MV-4-11 (cell line): ENCODE results near the gene DMD.
"Not testable (repeated sequence)": the region's sequence is repeated elsewhere in the genome, so short reads cannot be mapped to it uniquely, and the experiment has no call there.

Experiments used
- DNase-seq: peaks from one replicate; lab custom pipeline; 2025; lab: John Stamatoyannopoulos, UW

The DMD gene

GRCh38 chrX:31523884-31524536 is 1687.3 kb downstream of the DMD start:
- DNase-seq = no peak

- DNase-seq = no peak
These were observed 1688.6 kb downstream of the DMD start for GRCh38 chrX:31522760-31523159.

GRCh38 chrX:31521941-31522340 is 1689.4 kb downstream of the DMD start:
- DNase-seq = no peak

- no peak for DNase-seq
These were observed 1694.8 kb downstream of the DMD start for GRCh38 chrX:31516527-31516926.

- DNase-seq = no peak
These were observed 1703.0 kb downstream of the DMD start for GRCh38 chrX:31508338-31508737.

GRCh38 chrX:31506928-31507327 is 1704.4 kb downstream of the DMD start:
- DNase-seq = no peak

GRCh38 chrX:31506360-31506759 is 1705.0 kb downstream of the DMD start:
- peak; percentile 38 for DNase-seq

- DNase-seq = peak; percentile 27
These were observed 1710.4 kb downstream of the DMD start for GRCh38 chrX:31500921-31501320.

- no peak for DNase-seq
These were observed 1712.2 kb downstream of the DMD start for GRCh38 chrX:31499109-31499508.

GRCh38 chrX:31497086-31497485 is 1714.3 kb downstream of the DMD start:
- DNase-seq = no peak

GRCh38 chrX:31487951-31488350 is 1723.4 kb downstream of the DMD start:
- no peak for DNase-seq

- no peak for DNase-seq
These were observed 1728.0 kb downstream of the DMD start for GRCh38 chrX:31483336-31483735.

- DNase-seq = no peak
These were observed 1730.7 kb downstream of the DMD start for GRCh38 chrX:31480696-31481095.

- no peak for DNase-seq
These were observed 1740.1 kb downstream of the DMD start for GRCh38 chrX:31471229-31471628.

GRCh38 chrX:31470753-31471152 is 1740.6 kb downstream of the DMD start:
- not testable (repeated sequence) for DNase-seq

GRCh38 chrX:31464306-31464915 is 1746.9 kb downstream of the DMD start:
- peak; percentile 68 for DNase-seq

GRCh38 chrX:31461266-31461665 is 1750.1 kb downstream of the DMD start:
- DNase-seq = no peak

- DNase-seq = peak; percentile 65
These were observed 1752.0 kb downstream of the DMD start for GRCh38 chrX:31459361-31459760.

GRCh38 chrX:31449965-31450364 is 1761.4 kb downstream of the DMD start:
- no peak for DNase-seq

GRCh38 chrX:31449081-31449480 is 1762.3 kb downstream of the DMD start:
- DNase-seq = no peak

GRCh38 chrX:31445542-31445941 is 1765.8 kb downstream of the DMD start:
- no peak for DNase-seq

- no peak for DNase-seq
These were observed 1767.7 kb downstream of the DMD start for GRCh38 chrX:31443654-31444053.

GRCh38 chrX:31440546-31440945 is 1770.8 kb downstream of the DMD start:
- no peak for DNase-seq

GRCh38 chrX:31436424-31436823 is 1774.9 kb downstream of the DMD start:
- no peak for DNase-seq
